SH-SY5Y (cell line): ENCODE measurements around the gene RUBCNL.

Experiments used
- GATA2 ChIP-seq: IDR thresholded peaks from 2 replicates; pipeline ENCODE4 v1.6.1; 2011; ENCODE audit warnings: mild to moderate bottlenecking, low read depth, low read length
- GATA3 ChIP-seq: IDR thresholded peaks from 2 replicates; pipeline ENCODE4 v1.6.1; 2011; ENCODE audit warnings: low read depth, mild to moderate bottlenecking, low read length, moderate library complexity

GRCh38 chr13:46355088-46355468, 32.0 kb downstream of the RUBCNL start:
- TF ChIP-seq GATA2 (no peak), GATA3 (no peak)
